HG02973 (cell line): ENCODE results near the gene TMCC2.

Experiments used
- ATAC-seq: cut with Tn5 transposase; IDR thresholded peaks from one replicate; pipeline ENCODE4 v1.9.1; 2021; ENCODE audit warnings: moderate library complexity; ENCODE audit not compliant: unreplicated experiment

Gene TMCC2

DNA sequence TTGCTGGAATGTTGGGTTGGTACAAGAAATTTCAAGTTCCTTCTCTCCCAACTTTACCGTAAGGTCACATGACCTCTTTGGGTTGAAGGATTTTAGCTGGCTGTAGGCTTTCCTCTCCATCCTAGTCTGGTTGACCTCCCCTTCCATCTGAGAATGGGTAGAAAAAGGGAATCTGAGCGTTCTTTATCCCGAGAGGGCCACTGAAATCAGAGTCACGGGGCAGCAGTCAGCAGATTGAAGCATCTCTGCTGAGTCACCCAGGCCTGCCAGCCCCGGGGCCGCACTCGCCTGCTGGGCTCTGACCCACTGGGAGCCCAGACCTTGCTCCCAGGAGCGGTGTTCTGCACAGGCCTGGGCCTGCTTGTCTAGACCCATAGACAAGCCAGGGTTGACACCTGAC lies 31.0 kb downstream of the TMCC2 start:
- ATAC-seq: no peak

DNA sequence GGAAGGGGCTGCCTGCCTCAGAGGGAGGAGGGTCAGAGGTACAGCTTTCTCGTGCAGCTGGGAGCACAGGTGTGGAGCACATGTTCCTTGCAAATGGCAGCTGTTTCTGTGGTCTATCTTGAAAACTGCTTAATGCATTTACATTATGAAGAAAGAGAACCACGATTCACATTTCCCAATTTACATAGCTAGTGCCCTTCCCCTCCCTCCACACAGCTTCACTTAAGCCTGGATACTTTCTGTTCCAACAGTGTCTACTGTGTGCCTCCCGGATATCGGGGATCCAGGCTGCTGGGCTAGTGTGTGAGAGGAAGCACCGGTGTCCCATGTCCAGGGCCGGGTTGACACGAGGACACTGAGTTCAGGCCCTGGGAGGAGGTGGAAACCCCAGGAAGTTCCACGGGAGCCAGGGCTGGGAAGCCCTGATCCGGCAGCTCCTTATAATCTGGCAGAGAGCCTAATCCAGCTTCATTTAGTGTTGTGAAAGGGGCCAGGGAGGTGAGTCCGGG lies 31.6 kb downstream of the TMCC2 start:
- ATAC-seq: no peak

DNA sequence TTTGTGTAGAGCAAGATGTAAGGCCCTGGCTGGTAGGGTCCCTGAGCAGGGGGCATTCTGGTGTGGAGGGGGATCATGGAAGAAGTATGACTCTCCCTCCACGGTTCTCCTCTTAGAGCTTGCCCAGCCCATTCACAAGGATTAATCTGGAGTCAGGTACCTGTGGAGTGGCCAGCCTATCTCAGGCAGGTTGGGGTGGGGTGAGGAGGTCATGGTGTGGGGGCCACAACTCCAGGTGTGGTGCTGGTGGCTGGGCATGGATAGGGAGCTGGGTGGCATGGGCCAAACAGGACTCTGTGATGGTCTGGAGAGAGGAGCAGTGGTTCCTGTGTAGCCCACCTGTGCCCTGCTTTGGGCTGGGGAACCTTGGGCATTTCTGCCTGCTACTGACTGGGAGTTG lies 32.3 kb downstream of the TMCC2 start:
- no peak for ATAC-seq

DNA sequence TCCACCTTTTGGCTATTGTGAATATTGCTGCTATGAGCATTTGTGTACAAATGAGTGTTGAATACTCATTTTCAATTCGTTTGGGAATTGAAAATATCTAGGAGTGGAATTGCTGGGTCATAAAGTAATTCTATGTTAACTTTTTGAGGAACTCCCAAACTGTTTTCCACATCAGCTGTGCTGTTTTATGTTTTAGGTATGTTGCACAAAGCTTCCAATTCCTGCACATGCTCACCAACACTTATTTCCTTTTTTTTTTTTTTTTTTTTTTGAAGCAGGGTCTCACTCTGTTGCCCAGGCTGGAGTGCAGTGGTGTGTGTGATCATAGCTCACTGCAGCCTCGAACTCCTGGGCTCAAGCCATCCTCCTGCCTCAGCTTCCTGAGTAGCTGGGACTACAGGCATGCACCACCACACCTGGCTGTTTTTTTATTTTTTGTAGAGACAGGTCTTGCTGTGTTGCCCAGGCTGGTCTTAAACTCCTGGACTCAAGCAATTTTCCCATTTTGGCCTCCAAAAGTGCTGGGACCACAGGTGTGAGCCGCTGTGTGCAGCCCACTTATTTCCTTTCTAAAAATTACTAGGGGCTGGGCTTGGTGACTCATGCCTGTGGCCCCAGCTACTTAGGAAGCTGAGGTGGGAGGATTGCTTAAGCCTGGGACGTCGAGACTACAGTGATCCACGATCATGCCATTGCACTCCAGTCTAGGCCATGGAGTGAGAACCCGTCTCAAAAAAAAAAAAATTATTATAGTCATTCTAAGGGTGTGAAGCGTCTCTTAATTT lies 33.4 kb downstream of the TMCC2 start:
- no peak for ATAC-seq

DNA sequence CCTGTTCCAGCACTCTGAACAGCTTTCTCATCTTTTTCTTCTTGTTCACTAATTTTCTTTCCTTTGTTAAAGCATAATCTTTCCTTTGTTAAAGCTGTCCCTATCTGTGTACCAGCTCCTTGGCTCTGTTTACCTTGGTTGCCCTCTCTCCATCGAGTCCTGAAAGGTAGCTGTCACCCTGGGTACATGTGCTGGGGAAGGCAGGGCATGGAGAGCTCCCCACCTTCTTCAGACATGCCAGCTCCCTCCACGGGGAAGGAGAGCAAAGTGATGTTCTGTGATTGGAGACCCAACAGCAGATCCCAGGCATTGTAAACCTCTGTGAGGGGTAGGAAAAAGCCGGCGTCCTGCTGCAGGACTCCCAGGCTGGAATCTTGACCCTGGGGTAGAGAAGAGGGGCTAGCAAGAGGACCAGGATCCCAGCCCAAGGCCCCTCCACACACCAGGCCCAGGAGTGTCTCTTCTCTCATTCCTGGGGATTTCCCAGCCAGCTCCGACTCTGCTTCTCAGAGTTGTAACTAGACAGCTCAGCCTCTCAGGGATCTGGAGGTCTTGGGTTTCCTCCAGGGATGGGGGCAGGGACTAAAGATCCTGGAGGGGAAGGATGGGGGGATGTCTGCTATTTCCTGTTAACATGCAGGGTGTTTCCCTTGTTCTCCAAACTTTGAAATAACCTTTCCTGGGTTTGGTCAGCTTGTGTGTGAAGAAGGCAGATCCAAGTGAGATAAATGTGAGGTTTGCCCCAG lies 34.4 kb downstream of the TMCC2 start:
- ATAC-seq: no peak

DNA sequence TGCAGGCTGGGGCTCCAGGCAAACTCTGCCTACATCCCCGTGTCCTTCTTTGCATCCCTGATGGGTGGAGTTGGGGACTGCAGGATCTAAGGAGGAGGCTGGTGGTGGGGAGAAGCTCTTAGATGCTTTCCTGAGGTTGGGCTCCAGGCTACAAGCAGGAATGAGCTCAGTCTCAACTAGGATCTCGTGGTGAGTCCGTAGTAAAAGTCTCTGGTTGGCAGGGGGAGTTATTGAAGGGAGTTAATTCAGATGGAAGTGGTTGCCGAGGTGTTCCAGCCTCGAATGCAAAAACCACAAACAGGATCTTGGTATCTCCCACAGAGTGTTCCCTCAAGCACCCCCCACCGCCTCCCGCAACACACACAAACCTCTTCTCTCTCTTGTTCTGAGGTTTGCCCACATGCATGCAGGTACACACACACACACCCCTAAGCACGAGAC lies 35.0 kb downstream of the TMCC2 start:
- no peak for ATAC-seq

DNA sequence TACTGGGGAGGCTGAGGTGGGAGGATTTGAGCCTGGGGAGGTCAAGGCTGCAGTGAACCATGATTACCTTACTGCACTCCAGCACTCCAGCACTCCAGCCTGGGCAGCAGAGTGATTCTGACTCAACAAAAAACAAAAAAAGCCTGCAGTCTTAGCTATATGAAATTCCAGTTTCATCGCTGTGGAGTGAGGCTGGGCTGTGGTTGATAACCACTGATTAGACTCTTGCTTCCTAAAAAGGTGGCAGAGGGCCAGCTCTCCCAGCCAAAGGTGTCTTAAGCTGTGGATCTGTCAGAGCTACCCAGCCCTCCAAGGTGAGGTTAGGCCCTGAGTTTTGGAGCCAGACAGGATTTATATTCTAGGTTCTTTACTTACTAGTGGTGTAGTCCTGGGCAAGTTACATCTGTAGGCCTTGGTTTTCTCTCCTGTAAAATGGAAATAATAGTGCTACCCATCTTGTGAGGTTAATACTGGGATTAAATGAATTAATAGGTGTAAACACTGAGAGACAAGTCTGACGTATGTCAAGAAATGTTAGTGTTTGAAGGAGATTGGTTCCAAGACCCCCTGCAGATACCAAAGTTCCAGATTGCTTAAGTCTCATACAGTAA lies 35.9 kb downstream of the TMCC2 start:
- ATAC-seq: no peak

DNA sequence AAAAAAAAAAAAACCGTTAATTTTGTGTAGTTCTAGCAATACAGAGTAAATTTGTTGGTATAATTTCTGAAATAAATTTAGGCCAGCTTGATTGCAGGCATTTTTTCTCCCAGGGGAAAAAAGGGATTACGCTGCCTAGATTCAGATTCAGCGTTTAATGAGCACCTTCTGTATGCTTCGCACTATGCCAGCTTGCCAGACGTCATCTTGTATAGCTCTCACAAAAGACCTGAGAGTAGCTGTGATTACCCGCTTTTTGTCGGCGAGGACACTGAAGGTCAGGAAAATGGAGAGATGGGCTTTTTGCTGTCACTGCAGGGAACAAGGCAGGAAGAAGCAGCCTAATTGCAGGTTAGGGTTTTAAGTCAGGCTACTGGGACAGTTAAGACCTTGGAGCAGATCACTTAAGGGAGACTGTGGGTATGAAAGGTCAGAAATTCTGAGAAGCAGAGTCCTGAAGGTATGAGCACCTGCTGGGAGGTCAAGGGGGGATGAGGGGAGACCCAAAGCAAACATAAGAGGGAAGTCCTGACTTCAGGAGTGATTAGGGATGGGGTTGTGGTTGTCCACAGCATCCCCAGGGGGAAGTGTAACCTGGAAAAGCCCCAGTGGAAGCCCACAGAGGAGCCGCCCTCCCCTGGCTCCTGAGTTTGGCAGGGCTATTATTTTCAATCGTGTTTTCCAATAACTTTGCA lies 39.0 kb downstream of the TMCC2 start:
- no peak for ATAC-seq

DNA sequence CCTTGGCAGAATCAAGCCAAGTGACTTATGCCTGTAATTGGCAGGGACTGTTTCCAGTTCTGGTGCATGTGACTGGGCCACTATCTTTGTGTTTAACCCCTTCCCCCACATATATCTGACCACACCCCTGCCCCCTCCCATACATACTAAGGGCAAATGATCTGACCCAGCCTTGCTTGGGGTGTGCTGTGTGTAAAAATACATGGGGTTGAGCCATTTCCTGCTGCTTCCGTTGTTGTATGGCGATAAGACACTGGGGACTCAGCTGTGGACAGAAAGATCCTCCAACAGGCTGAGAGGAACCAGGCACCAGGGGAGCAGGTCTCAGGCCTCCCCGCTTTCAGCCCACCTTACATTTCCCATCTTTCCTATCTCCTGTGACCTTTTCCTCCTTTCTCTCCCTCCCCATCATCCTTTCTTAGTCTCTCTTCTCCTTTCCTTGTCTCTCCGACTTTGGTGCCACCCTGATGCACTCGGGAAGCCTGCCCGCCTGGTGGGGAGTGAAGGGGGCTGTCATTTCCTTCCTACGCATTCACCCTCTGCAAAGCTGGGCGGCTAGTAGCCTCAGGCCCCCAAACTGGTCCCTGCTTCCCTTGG lies 39.7 kb downstream of the TMCC2 start:
- no peak for ATAC-seq

DNA sequence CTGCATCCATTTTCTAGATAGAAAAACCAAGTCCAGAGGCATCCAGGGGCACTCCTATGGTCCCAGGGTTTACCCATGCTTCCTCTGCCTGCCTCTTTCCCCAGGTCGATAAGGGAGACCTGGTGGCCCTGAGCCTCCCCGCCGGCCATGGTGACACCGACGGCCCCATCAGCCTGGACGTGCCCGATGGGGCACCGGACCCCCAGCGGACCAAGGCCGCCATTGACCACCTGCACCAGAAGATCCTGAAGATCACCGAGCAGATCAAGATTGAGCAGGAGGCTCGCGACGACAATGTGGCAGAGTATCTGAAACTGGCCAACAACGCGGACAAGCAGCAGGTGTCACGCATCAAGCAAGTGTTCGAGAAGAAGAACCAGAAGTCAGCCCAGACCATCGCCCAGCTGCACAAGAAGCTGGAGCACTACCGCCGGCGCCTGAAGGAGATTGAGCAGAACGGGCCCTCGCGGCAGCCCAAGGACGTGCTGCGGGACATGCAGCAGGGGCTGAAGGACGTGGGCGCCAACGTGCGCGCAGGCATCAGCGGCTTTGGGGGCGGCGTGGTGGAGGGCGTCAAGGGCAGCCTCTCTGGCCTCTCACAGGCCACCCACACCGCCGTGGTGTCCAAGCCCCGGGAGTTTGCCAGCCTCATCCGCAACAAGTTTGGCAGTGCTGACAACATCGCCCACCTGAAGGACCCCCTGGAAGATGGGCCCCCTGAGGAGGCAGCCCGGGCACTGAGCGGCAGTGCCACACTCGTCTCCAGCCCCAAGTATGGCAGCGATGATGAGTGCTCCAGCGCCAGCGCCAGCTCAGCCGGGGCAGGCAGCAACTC lies 41.3 kb downstream of the TMCC2 start:
- ATAC-seq: no peak

DNA sequence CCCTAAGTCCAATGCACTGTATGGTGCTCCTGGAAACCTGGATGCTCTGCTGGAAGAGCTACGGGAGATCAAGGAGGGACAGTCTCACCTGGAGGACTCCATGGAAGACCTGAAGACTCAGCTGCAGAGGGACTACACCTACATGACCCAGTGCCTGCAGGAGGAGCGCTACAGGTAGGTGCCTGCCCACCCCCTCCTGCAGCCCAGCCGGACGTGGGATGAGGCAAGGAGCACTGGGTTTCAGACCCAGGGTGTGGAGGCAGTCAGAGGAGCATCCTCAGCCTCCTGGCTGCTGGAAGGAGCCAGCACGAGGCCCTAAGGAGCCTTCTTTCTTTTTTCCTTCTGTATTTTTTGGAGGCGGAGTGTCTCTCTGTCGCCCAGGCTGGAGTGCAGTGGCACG lies 42.0 kb downstream of the TMCC2 start:
- ATAC-seq: no peak

DNA sequence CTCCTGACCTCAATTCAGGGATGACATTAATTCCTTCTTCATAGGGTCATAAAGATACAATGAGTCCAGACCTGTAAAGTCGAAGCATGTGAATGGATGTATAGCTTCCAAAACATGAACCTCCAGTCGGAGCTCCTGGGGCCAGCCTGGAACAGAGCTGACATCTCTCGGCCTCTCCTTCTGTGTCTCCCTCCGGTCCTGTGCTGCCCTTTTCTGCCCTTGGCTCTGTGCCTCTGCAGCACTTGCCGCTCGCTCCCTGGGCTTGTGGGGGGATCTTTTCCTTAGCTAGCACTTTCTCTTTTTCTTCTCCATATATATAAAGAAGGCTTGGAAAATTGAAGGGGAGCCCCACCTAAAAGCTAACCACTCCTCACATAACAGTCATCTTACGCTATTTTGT lies 42.5 kb downstream of the TMCC2 start:
- no peak for ATAC-seq

DNA sequence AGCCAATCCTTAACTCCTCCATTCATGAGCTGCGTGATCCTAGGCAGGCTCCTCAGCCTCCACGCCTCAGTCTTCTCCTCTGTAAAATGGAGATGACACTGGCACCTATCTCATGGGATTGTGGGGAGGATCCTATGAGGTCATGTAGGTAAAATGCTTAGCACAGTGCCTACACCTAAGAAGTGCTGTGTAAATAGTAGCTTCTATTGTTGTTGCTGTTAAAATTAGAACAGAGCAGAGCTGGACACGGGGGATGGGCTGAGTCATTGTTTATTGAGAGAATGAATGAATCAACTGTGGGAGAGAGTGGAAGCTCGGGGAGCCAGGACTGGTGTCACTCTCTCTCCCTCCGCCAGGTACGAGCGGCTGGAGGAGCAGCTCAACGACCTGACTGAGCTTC lies 43.0 kb downstream of the TMCC2 start:
- no peak for ATAC-seq

DNA sequence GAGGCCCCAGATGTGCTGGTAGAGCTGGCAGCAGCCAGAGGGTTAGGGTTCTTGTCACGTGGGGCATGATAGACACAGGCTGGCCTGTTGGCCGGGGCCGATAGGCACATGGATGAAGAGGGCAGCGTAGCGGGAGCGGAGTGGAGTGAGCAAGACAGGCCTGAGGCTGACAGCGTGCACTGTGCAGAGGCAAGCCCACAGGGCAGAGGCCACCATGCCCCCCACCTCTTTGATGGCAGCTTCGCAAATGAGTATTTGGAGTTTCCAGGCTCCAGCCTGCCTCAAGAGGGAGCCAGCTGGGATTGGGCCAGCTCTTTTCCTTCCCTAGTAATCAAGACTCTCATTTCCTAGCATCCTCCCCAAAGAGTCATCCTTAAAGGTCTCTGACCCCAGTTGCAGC lies 43.5 kb downstream of the TMCC2 start:
- ATAC-seq: no peak

DNA sequence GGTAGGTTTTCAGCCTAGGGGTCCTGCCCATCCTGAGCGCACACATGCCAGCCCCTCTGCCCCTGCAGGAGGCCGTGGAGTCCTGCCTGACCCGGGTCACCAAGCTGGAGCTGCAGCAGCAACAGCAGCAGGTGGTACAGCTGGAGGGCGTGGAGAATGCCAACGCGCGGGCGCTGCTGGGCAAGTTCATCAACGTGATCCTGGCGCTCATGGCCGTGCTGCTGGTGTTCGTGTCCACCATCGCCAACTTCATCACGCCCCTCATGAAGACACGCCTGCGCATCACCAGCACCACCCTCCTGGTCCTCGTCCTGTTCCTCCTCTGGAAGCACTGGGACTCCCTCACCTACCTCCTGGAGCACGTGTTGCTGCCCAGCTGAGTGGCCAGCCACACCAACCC lies 44.0 kb downstream of the TMCC2 start:
- no peak for ATAC-seq

DNA sequence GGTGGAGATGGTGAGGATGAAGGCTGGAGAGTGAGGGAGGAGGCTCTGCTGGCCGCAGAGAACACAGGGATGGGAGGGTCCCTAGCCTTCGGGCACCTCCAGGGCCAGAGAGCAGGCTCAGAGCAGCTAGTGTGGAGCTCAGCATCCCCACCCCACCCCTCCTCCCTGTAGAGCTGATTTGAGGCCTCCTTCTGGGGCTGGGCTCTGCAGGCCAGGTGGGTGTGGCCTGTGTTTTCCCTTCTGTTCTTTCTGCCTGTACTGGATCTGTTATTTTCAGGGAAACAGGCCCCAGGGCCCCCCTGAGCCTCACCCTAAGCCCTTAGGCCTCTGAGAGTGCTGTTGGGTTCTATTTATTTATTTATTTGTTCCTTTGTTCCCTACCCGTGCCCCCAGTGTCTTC lies 44.8 kb downstream of the TMCC2 start:
- ATAC-seq: no peak

DNA sequence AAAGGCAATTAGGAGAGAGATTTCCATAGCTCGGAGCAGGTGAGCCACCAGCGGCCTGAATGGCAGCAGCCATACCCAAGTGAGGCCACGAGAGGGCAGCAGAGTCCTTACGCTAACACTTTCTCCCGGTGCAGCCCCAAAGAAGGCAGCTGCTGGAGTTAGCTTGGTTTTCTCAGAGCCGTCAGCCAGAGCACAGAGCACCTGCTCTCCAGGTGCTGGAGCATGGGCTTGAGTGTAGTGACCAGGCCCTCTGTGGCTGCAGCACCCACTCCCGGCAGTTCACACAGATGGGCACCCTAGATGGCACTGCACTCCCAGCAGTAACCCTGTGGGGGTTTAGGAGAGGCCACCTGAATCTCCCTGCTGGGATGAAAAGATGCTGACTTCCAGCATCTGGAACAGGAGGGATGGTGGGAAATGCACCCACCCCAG lies 45.8 kb downstream of the TMCC2 start:
- ATAC-seq: peak; percentile 58

DNA sequence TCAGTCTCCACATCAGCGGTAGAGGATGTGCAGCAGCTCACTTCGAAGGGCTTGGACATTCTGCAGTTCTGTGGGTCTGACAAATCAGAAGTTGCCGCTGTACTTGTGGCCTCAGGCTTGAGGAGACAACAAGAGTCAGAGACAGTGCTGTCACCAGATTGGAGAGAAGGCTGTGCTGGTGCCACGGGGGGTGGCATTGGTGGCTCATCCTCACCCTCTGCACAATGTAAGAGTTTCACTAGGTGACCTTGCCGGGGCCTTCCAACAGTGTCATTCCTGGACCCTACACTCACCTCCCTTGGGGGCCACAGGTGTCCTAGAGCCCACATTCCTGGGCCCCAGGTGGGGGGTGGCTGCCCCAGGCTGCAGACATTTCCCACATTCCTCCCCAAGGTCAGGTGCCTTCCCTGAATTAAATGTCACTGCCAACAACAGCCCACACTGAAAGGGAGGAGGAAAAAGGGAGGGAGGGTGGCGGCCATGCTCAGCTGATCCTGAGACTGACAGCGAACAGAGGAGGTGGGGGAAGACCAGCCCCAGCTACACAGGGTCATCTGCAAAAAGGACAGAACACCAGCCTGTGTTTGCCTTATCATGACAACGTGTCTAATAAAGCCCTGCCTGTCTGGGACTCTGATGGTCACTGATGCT lies 46.4 kb downstream of the TMCC2 start:
- ATAC-seq: no peak

DNA sequence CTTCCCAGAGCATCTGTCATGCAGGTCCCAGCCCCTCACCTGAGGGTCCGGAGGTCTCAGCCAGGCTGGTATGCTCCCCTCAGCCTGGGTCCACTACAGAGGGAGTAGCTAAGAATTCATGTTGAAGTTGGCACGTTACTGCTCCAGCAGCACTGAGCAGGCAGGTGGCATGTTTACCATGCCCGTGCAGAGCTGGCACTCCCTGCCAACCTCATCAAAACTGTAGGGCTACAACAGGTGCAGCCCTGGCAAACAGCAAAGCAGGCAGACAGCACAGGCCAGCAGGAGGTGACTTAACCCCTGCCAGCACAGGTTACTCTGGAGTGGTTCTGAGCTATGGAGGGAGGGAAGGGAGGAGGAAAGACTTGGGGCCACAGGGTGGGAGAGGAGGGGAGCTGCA lies 47.4 kb downstream of the TMCC2 start:
- ATAC-seq: no peak
